Neural crest cell (in vitro differentiated cells): ENCODE results near the gene TP53BP2. TPM values are rescaled to one million over a fixed set of nuclear protein-coding genes. Genes with fewer than 3 reads are reported as not detected.
A peak's percentile ranks its signal among the peaks of the same experiment; 100 is the strongest.

Experiments used
- DNase-seq: peaks from one replicate; pipeline ENCODE4 v3.0.0; 2021; ENCODE audit warnings: low read depth, mixed read lengths, low spot score
- H3K27ac Mint-ChIP-seq: one replicate; pipeline ENCODE4 v1.8.0; 2021; ENCODE audit warnings: mild to moderate bottlenecking, mixed read lengths; ENCODE audit not compliant: unreplicated experiment
- H3K27me3 Mint-ChIP-seq: 2 replicates; pipeline ENCODE4 v1.8.0; 2021; ENCODE audit warnings: low read depth, mild to moderate bottlenecking, mixed read lengths
- H3K36me3 Mint-ChIP-seq: 2 replicates; pipeline ENCODE4 v1.8.0; 2021; ENCODE audit warnings: low read depth, mild to moderate bottlenecking, mixed read lengths
- H3K4me1 Mint-ChIP-seq: 2 replicates; pipeline ENCODE4 v1.8.0; 2021; ENCODE audit warnings: mixed read lengths
- H3K4me3 Mint-ChIP-seq: one replicate; pipeline ENCODE4 v1.8.0; 2021; ENCODE audit warnings: mild to moderate bottlenecking, mixed read lengths
- H3K9me3 Mint-ChIP-seq: 2 replicates; pipeline ENCODE4 v1.8.0; 2021; ENCODE audit warnings: mixed read lengths
- CTCF ChIP-seq: fragments of 200-600 bp; sonication (generic); conservative IDR thresholded peaks from 2 replicates; pipeline ENCODE4 v1.5.0; 2021; ENCODE audit warnings: antibody characterized with exemption, mild to moderate bottlenecking
- total RNA-seq: library from RNA; stranded (reverse); gene quantifications from 2 replicates; pipeline ENCODE4 v1.2.1, GENCODE V29; 2021

Gene TP53BP2
- total RNA-seq, 1 donor from 2014 or later, result 61.5 TPM

DNA sequence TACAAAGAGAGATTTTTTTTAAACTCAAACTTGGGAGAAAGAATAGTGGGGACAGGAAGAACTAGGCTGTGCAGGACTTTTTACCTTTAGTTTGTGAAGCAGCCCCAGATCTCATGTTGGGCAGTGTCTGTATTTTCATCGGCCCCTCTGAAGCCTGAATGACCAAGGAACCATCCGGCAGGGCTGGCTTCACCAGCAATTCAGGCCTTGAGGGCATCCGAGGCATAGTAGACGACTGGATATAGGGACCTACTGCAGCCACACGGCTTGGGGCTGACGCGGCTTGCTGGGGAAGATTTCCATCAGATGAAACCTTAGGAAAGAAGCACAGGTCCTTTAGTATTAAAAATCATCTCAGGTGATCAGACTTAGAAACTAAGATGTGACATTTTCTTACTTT, 43.7 kb downstream of the TP53BP2 start:
- H3K27me3 Mint-ChIP-seq, result no peaks in the 10 kb centered on the region
- H3K4me1 Mint-ChIP-seq, result no peaks in the 10 kb centered on the region
- H3K9me3 Mint-ChIP-seq, result no peaks in the 10 kb centered on the region
- H3K4me3 Mint-ChIP-seq, result no peak overlapping the region
- no peak overlapping the region for H3K27ac Mint-ChIP-seq
- no peak for TF ChIP-seq CTCF
- peaks cover 26% of the 10 kb centered on the region for H3K36me3 Mint-ChIP-seq
- no peak for DNase-seq

GRCh38 chr1:223796210-223796609, 49.5 kb downstream of the TP53BP2 start:
- no peak for TF ChIP-seq CTCF
- H3K27me3 Mint-ChIP-seq, result no peaks in the 10 kb centered on the region
- peaks cover 12% of the 10 kb centered on the region for H3K36me3 Mint-ChIP-seq
- no peaks in the 10 kb centered on the region for H3K9me3 Mint-ChIP-seq
- no peak for DNase-seq
- H3K4me3 Mint-ChIP-seq, result no peak overlapping the region
- no peak overlapping the region for H3K27ac Mint-ChIP-seq
- no peaks in the 10 kb centered on the region for H3K4me1 Mint-ChIP-seq

GRCh38 chr1:223794136-223794880, 51.4 kb downstream of the TP53BP2 start:
- no peak overlapping the region for H3K27ac Mint-ChIP-seq
- peaks cover 8% of the 10 kb centered on the region for H3K36me3 Mint-ChIP-seq

GRCh38 chr1:223793716-223794115, 52.0 kb downstream of the TP53BP2 start:
- peaks cover 5% of the 10 kb centered on the region for H3K36me3 Mint-ChIP-seq
- no peaks in the 10 kb centered on the region for H3K27me3 Mint-ChIP-seq
- H3K4me3 Mint-ChIP-seq, result no peak overlapping the region
- no peak for TF ChIP-seq CTCF
- peaks cover 5% of the 10 kb centered on the region for H3K4me1 Mint-ChIP-seq
- peak overlapping the region; percentile 16 for H3K27ac Mint-ChIP-seq
- no peaks in the 10 kb centered on the region for H3K9me3 Mint-ChIP-seq
- DNase-seq, result no peak

More at GRCh38 chr1:223794136-223794880, 51.4 kb downstream of the TP53BP2 start:
- Mint-ChIP-seq H3K4me1 (no peaks in the 10 kb centered on the region), H3K27me3 (no peaks in the 10 kb centered on the region), H3K9me3 (no peaks in the 10 kb centered on the region), H3K4me3 (no peak overlapping the region)
- TF ChIP-seq CTCF, result no peak
- DNase-seq, result no peak

GRCh38 chr1:223792046-223792445, 53.7 kb downstream of the TP53BP2 start:
- H3K9me3 Mint-ChIP-seq, result no peaks in the 10 kb centered on the region
- H3K27me3 Mint-ChIP-seq, result no peaks in the 10 kb centered on the region
- peaks cover 2% of the 10 kb centered on the region for H3K36me3 Mint-ChIP-seq
- no peak for DNase-seq
- H3K4me1 Mint-ChIP-seq, result peaks cover 9% of the 10 kb centered on the region
- no peak overlapping the region for H3K4me3 Mint-ChIP-seq
- H3K27ac Mint-ChIP-seq, result no peak overlapping the region
- TF ChIP-seq CTCF, result no peak
